Lower leg skin (tissue), 4 donors: ENCODE data around the gene STK4. TPM values are rescaled to one million over a fixed set of nuclear protein-coding genes. Genes with fewer than 3 reads are reported as not detected.

Source experiments
- DNase-seq, 2 donors: peaks; one replicate each; pipeline ENCODE4 v3.0.0-alpha.2; 2019; ENCODE audit warnings: low spot score in 2 of 2
- H3K4me3 ChIP-seq: fragments of 200-600 bp; sonication (generic); 2 replicates; pipeline ENCODE4 v1.5.1; 2017; ENCODE audit warnings: mild to moderate bottlenecking, low read depth; ENCODE audit not compliant: poor library complexity, severe bottlenecking
- CTCF ChIP-seq, 3 donors: fragments of 450-650 bp; IDR thresholded peaks; one replicate each; pipeline ENCODE4 v1.5.1; 2016; ENCODE audit warnings: antibody characterized with exemption in 3 of 3, mild to moderate bottlenecking in 3 of 3, moderate library complexity in 2 of 3
- POLR2A ChIP-seq, 2 donors: fragments of 450-650 bp; IDR thresholded peaks; one replicate each; pipeline ENCODE4 v1.6.1; 2016 to 2017; ENCODE audit warnings: antibody characterized with exemption in 2 of 2, mild to moderate bottlenecking in 1 of 2, moderate library complexity in 1 of 2
- WGBS, 2 donors: methylation state at CpG; one replicate each; pipeline ENCODE4 v1.1.5; 2018; 5-methylcytosine and 5-hydroxymethylcytosine counted together
- intact Hi-C: fragments of 100-400 bp; cut with DNase I; formaldehyde crosslinking; loops from one replicate; pipeline ENCODE4 v1.15.0; 2023; ENCODE audit warnings: low total_unique reads
- total RNA-seq, 4 donors: library from RNA; depleted of rRNA; stranded (reverse); fragments of >200 nt; gene quantifications; one replicate each; pipeline ENCODE4 v1.1.0, GENCODE V29; 2016

The STK4 gene
- total RNA-seq, 4 donors from 2014 or later: 27.0 to 37.4 (median 28.2) TPM

DNA sequence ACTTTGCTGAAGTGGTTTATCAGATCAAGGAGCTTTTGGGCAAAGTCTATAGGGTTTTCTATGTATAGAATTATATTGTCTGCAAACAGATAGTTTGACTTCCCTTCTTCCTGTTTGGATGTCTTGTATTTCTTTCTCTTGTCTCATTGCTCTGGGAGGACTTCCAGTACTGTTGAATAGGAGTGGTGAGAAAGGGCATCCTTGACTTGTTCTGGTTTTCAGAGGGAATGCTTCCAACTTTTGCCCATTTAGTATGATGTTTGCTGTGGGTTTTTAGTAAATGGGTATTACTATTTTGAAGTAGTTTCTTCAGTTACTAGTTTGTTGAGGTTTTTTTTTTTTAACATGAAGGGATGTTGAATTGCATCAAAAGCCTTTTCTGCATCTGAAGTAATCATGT, 98.5 kb downstream of the STK4 start:
- intact Hi-C loops: no loop called here
- DNase-seq: no peak
- H3K4me3 ChIP-seq: no peak overlapping the region
- TF ChIP-seq POLR2A (IDR thresholded peaks at IDR 0.05) (no peak), CTCF (IDR thresholded peaks at IDR 0.05) (no peak)

DNA sequence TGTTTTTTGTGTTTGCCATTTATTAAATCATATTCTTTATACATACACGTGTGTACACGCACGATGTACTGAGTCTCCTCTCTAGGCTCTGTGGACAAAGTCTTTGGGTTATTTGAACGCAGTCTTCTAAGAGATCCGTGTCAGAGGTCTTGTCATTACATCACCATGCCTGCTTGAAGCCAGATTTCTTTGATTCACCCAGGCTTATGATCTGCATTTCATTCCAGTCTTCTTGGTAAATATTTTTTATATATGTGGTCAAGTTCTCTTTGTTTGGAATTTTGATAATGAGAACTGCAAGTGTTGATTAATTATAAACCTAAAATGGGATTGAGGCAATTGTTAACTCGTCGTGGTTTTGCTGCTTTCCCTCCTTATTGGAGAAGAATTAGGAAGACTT, 100.1 kb downstream of the STK4 start:
- no peak overlapping the region for H3K4me3 ChIP-seq
- 87 to 88% methylated on average over 7 of the region's 7 CpGs for WGBS, 2 donors
- TF ChIP-seq POLR2A (IDR thresholded peaks at IDR 0.05) (no peak), CTCF (IDR thresholded peaks at IDR 0.05) (no peak)
- no peak for DNase-seq
- intact Hi-C loops: no loop called here

GRCh38 chr20:45067087-45067486, 100.8 kb downstream of the STK4 start:
- 71 to 74% methylated on average over 4 of the region's 4 CpGs for WGBS, 2 donors
- intact Hi-C loops: no loop called here
- DNase-seq: no peak
- TF ChIP-seq CTCF (IDR thresholded peaks at IDR 0.05) (no peak), POLR2A (IDR thresholded peaks at IDR 0.05) (no peak)
- H3K4me3 ChIP-seq: no peak overlapping the region

DNA sequence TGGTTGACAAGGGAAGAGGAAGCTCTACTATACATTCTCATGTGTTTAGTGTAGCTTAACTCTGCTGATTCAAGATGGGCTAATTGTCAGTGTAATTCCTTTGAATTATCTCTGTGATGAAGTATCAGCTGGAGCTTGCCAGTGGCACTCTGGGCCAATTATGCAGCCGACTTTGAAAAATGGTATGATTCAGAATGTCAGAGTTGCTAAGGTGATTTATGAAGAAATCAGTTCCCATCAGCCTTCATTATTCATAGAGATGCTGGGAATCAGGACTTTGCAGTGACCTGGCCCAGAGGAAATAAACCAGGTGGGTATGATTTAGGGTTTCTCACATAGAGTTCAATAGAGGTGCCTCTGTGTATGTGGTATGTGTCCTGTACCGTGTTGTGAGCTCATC, 101.2 kb downstream of the STK4 start:
- intact Hi-C loops: no loop called here
- TF ChIP-seq CTCF (IDR thresholded peaks at IDR 0.05): no peak
- TF ChIP-seq POLR2A (IDR thresholded peaks at IDR 0.05): no peak
- H3K4me3 ChIP-seq: no peak overlapping the region
- whole genome bisulfite sequencing, 2 donors: 37 to 56% methylated on average over 2 of the region's 2 CpGs
- DNase-seq: no peak

- intact Hi-C loops: no loop called here
- no peak overlapping the region for H3K4me3 ChIP-seq
- WGBS, 2 donors: 96 to 97% methylated on average over 1 of the region's 1 CpG
- TF ChIP-seq CTCF (IDR thresholded peaks at IDR 0.05): no peak
- no peak for TF ChIP-seq POLR2A (IDR thresholded peaks at IDR 0.05)
- DNase-seq: no peak
Measured at GRCh38 chr20:45069261-45069660, 102.9 kb downstream of the STK4 start.

DNA sequence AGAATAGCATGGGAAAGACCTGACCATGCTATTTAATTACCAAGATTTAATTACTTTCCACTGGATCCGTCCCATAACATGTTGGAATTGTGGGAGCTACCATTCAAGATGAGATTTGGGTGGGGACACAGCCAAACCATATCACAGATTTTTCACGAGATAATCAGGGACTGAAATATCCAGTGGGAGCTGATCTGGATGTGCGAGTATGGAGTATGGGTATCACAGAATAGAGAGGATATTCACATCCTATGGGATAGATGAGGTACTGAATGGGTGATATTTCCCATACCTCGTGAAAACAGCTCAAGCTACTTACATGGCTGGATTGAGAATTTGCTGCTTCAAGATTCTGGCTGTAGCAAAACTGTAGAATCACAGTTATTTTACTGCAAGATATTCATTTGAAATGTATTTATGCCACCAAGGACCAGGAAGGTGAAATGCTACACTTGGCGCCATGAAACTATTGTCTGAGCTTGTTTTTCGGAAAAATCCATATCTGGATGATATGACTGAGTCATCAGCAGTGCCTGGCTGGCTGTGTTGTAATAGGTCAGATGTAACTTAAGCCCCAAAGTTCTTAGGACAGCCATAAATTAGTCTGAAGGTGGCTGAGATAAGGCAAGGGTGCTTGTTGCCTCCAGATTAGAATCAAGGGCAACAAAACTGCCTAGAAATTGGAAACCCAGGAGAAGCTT, 104.8 kb downstream of the STK4 start:
- 78 to 83% methylated on average over 6 of the region's 6 CpGs for WGBS, 2 donors
- TF ChIP-seq CTCF (IDR thresholded peaks at IDR 0.05): no peak
- TF ChIP-seq POLR2A (IDR thresholded peaks at IDR 0.05): no peak
- DNase-seq: no peak

More for the DNA sequence above, 104.8 kb downstream of the STK4 start:
- H3K4me3 ChIP-seq: no peak overlapping the region
- intact Hi-C loops: no loop called here
